A673 (cell line): ENCODE results near the gene TIGAR. TPM values are rescaled to one million over a fixed set of nuclear protein-coding genes. Genes with fewer than 3 reads are reported as not detected.

Source experiments
- BruUV-seq: library from RNA; stranded (reverse); fragments of 400-500 nt; replicated peaks from 2 replicates; lab custom pipeline; 2021; lab: Mats Ljungman, UMichigan
- CTCF ChIA-PET: fragments of 300-600 bp; sonication (Branson Sonifier 250); formaldehyde crosslinking; loops from one replicate; lab custom pipeline; 2022; ENCODE audit warnings: antibody characterized with exemption; lab: Charles Lee
- POLR2A ChIA-PET: fragments of 300-600 bp; sonication (Branson Sonifier 250); formaldehyde crosslinking; loops from one replicate; lab custom pipeline; 2022; ENCODE audit warnings: antibody characterized with exemption; ENCODE audit not compliant: low non-redundant PET; lab: Charles Lee
- DNase-seq: peaks from one replicate; pipeline ENCODE4 v3.0.0-alpha.2; 2015; ENCODE audit warnings: low spot score
- H3K27ac ChIP-seq: fragments of 200-600 bp; sonication (generic); 2 replicates; pipeline ENCODE4 v1.5.1; 2016; ENCODE audit warnings: mixed run types, low read depth, mild to moderate bottlenecking, mixed read lengths, antibody characterized with exemption, low read length; ENCODE audit not compliant: poor library complexity, severe bottlenecking
- H3K27me3 ChIP-seq: fragments of 200-600 bp; sonication (generic); replicated peaks from 2 replicates; pipeline ENCODE4 v1.6.1; 2017; ENCODE audit warnings: mixed run types, low read depth, mild to moderate bottlenecking, mixed read lengths, antibody characterized with exemption, low read length; ENCODE audit not compliant: insufficient read depth, poor library complexity
- H3K36me3 ChIP-seq: fragments of 200-600 bp; sonication (generic); 2 replicates; pipeline ENCODE4 v1.6.1; 2016; ENCODE audit warnings: mixed run types, mild to moderate bottlenecking, mixed read lengths, antibody characterized with exemption, low read length; ENCODE audit not compliant: insufficient read depth, poor library complexity, severe bottlenecking
- H3K4me1 ChIP-seq: fragments of 200-600 bp; sonication (generic); 2 replicates; pipeline ENCODE4 v1.6.1; 2017; ENCODE audit warnings: mixed run types, mild to moderate bottlenecking, mixed read lengths, antibody characterized with exemption, low read length; ENCODE audit not compliant: insufficient read depth, poor library complexity, severe bottlenecking
- H3K4me3 ChIP-seq: fragments of 200-600 bp; sonication (generic); 2 replicates; pipeline ENCODE4 v1.5.1; 2016; ENCODE audit warnings: low read depth, mixed run types, mild to moderate bottlenecking, mixed read lengths, low read length; ENCODE audit not compliant: poor library complexity, severe bottlenecking
- H3K9me3 ChIP-seq: fragments of 200-600 bp; sonication (generic); 2 replicates; pipeline ENCODE4 v1.6.1; 2016; ENCODE audit warnings: mixed run types, low read depth, mild to moderate bottlenecking, mixed read lengths, antibody characterized with exemption, low read length; ENCODE audit not compliant: poor library complexity, severe bottlenecking
- EZH2 ChIP-seq: fragments of 200-600 bp; sonication (generic); IDR thresholded peaks from 2 replicates; pipeline ENCODE4 v1.6.1; 2017; ENCODE audit warnings: borderline replicate concordance, low read depth, mild to moderate bottlenecking, mixed read lengths, antibody characterized with exemption, low read length; ENCODE audit not compliant: poor library complexity, severe bottlenecking
- intact Hi-C: fragments of 100-400 bp; cut with micrococcal nuclease; formaldehyde crosslinking; loops from one replicate; pipeline ENCODE4 v1.10.0; 2022; ENCODE audit not compliant: unreplicated experiment
- total RNA-seq: library from RNA; stranded (reverse); gene quantifications from 2 replicates; pipeline ENCODE4 v1.2.3, GENCODE V29; 2021
- TF ChIP-seq, protein P1 (sequence below): fragments of 300-800, 200-600 bp; sonication (generic); conservative IDR thresholded peaks from 2 replicates; pipeline ENCODE4 v1.5.1; 2017; ENCODE audit warnings: low read depth, mild to moderate bottlenecking, antibody characterized with exemption, low read length, moderate library complexity, mixed read lengths

TIGAR gene
- total RNA-seq, 1 experiment from 2014 or later: 15.5 TPM

DNA sequence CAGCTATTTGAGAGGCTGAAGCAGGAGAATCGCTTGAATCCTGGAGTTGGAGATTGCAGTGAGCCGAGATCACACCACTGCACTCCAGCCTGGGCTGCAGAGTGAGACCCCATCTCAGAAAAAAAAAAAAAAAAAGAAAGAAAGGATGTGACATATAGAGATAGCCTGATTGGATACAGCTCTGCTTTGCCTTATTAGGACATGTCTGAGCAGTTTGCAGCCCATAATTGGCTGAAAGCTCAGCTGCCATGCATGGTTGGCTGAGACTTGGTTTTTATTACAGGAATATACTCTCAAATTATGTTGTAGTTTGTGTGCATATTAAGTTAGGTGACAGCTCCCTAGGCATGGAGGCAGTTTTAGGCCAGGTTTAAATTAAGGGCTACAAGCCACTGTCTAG lies 6.3 kb downstream of the TIGAR start:
- H3K27me3 ChIP-seq: no peaks in the 10 kb centered on the region
- no TSS peak for BruUV-seq
- intact Hi-C loops: no loop called here
- CTCF ChIA-PET: interaction anchor here (0.7 kb wide), 1 partner anchor 681 kb away, joined by 6 read pairs; no protein-coding TSS in a partner anchor
- TF ChIP-seq EZH2: no peak
- TF ChIP-seq, protein P1, sequence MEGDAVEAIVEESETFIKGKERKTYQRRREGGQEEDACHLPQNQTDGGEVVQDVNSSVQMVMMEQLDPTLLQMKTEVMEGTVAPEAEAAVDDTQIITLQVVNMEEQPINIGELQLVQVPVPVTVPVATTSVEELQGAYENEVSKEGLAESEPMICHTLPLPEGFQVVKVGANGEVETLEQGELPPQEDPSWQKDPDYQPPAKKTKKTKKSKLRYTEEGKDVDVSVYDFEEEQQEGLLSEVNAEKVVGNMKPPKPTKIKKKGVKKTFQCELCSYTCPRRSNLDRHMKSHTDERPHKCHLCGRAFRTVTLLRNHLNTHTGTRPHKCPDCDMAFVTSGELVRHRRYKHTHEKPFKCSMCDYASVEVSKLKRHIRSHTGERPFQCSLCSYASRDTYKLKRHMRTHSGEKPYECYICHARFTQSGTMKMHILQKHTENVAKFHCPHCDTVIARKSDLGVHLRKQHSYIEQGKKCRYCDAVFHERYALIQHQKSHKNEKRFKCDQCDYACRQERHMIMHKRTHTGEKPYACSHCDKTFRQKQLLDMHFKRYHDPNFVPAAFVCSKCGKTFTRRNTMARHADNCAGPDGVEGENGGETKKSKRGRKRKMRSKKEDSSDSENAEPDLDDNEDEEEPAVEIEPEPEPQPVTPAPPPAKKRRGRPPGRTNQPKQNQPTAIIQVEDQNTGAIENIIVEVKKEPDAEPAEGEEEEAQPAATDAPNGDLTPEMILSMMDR: no peak
- H3K36me3 ChIP-seq: no peaks in the 10 kb centered on the region
- POLR2A ChIA-PET: no interaction called here
- H3K27ac ChIP-seq: no peak overlapping the region
- no peaks in the 10 kb centered on the region for H3K9me3 ChIP-seq
- DNase-seq: no peak
- H3K4me1 ChIP-seq: no peaks in the 10 kb centered on the region
- H3K4me3 ChIP-seq: no peak overlapping the region

DNA sequence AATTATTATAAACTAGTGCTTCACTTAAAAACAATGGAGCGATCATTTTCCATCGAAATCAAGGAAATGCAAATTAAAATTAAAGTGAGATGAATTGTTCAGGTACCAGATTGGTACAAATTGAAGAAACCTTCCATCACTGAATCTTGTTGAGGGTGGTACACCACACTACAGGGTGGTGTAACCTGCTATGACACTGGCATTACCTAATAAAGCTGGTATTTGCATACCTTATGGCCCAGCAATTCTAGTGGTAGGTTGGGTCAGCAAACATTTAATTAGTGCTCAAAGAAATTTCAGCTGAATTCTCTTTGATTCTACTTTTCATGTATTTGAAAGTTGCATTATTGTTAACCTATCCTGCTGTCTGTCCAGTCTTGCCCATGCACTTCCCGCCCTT lies 9.2 kb downstream of the TIGAR start:
- Histone ChIP-seq H3K36me3 (no peaks in the 10 kb centered on the region), H3K27me3 (no peaks in the 10 kb centered on the region), H3K4me1 (no peaks in the 10 kb centered on the region), H3K4me3 (no peak overlapping the region), H3K27ac (no peak overlapping the region), H3K9me3 (no peaks in the 10 kb centered on the region)
- ChIA-PET CTCF (no interaction called here), POLR2A (no interaction called here)
- intact Hi-C loops: no loop called here
- no peak for DNase-seq
- TF ChIP-seq, protein P1: no peak
- no peak for TF ChIP-seq EZH2
- no TSS peak for BruUV-seq

DNA sequence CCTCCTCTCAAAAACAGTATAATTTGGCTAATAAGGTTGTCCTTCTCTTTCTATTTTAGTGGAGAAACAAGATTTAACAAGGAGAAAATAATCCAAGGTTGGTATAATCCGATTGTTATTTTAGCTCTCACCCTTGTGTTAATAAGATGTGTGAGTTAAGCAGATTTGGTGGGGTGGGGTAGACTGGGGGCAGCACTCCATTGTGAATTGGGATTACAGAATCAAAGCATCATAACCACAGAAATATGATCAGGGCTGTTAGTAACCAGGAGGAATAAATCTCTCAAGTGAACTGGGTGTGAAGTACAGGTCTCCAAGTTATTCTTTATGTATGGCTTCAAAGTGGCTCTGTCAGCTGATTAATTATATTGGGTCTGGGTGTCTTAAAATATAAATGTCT lies 10.2 kb downstream of the TIGAR start:
- TF ChIP-seq, protein P1: no peak
- TF ChIP-seq EZH2: no peak
- ChIA-PET CTCF (no interaction called here), POLR2A (no interaction called here)
- intact Hi-C loops: no loop called here
- H3K27ac ChIP-seq: no peak overlapping the region
- H3K4me1 ChIP-seq: no peaks in the 10 kb centered on the region
- DNase-seq: no peak
- no TSS peak for BruUV-seq
- H3K9me3 ChIP-seq: no peaks in the 10 kb centered on the region
- no peak overlapping the region for H3K4me3 ChIP-seq
- no peaks in the 10 kb centered on the region for H3K36me3 ChIP-seq
- H3K27me3 ChIP-seq: no peaks in the 10 kb centered on the region
